ENCODE results near the gene RNF13. TPM values are rescaled to one million over a fixed set of nuclear protein-coding genes. Genes with fewer than 3 reads are reported as not detected.
A peak's percentile ranks its signal among the peaks of the same experiment; 100 is the strongest.

The RNF13 gene
- polyA plus RNA-seq (2014; cell fraction: cytosol; rRNA removed) = 45.1 and 52.2 TPM in 2 replicates
- 20.9 and 25.2 TPM in 2 replicates for polyA plus RNA-seq (2014; cell fraction: nucleus; rRNA removed)

- peak; percentile 97 for DNase-seq (ENCODE audit: low spot score)
These were observed at the start of gene RNF13 for GRCh38 chr3:149812606-149813366. TSS of gene RNF13 (plus strand) at chr3:149813215. CDS start at chr3:149846027, 32,812 bp downstream.

DNA sequence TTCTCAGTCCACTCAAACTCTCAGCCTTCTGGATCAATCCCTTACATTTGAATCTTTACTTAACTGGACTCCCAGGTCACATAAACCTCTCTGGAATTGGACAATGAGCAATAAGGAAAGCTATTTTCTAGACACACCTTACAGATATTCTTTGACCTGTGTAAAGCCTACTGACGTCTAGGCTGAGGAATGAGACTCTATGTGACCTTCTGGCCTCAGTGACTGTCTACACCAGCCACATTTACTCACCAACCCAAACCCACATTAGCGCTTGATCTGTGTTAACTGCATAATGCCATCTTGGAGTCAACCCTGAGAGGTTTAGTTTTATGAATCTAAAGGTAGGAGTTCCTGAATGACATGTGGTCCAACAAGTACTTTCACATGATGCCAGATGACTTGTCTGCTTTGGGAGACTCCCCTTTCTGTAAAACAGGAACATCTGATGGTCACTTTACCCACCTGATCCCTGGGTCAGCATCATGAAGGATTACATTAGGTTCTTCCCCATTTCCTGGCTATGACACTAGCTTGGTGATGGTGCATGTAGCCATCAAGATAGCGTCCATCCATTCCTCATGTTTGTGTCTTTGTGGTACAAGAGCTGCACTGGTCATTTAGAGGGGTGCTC lies 49.3 kb upstream of the RNF13 start:
- DNase-seq (ENCODE audit: low spot score) = no peak

DNA sequence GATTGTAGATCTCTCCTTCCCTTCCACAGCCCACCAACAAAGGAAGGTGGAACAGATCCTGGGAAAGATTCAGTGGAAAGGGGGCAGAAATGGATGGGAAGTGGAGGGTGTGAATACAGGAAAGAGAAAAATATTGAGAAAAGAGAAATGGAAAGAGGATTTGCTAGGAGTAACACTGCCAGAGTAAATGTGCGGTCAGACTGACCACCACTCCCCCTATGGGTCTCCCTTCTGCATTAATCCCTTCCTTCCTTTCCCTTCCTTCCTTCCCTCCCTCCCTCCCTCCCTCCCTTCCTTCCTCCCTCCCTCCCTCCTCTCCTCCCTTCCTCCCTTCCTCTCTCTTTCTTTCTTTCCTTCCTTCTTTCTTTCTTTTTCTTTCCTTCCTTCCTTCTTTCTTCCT lies 48.7 kb upstream of the RNF13 start:
- DNase-seq (ENCODE audit: low spot score) = no peak

DNA sequence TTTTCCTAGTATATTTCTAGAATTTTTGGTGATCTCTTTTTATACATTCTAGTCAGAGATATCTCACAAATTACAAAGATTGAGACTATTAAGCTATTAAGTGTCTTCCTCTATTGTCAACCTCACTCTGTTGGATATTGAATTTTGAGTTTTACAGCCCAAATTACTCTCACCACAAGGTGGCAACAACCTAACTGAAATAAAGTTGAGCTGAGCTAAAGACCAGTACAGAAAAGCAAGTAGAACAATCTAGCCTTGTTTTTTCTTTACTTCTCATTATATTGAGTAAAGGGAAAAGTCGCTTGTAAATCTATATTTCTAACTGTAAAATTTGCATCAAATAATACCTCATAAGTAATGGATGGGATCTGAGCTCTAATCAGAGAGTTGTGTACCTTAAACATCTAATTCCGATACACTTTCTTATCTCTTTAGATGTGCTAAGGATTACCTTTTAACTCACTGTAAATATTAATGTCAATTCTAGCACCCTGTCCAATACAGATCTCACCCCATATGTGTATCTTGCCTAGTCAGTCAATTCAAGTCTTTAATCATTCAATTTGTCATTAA lies 47.2 kb upstream of the RNF13 start:
- no peak for DNase-seq (ENCODE audit: low spot score)

GRCh38 chr3:149767720-149768119 lies 45.3 kb upstream of the RNF13 start:
- DNase-seq (ENCODE audit: low spot score) = no peak

DNA sequence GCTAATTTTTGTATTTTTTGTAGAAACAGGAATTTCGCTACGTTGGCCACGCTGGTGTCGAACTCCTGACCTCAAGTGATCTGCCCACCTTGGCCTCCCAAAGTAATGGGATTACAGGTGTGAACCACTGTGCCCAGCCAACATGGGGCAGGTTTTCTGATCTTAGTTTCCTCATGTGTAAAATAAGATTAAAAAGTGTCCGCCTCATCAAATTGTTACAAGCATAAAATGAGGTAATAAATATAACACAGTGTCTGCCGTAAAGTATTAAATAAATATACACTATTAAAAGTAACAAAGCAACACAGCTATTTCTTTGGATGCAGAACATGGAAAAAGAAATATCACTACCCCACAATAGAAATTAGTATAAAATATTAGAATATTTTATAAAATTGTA lies 44.3 kb upstream of the RNF13 start:
- no peak for DNase-seq (ENCODE audit: low spot score)

DNA sequence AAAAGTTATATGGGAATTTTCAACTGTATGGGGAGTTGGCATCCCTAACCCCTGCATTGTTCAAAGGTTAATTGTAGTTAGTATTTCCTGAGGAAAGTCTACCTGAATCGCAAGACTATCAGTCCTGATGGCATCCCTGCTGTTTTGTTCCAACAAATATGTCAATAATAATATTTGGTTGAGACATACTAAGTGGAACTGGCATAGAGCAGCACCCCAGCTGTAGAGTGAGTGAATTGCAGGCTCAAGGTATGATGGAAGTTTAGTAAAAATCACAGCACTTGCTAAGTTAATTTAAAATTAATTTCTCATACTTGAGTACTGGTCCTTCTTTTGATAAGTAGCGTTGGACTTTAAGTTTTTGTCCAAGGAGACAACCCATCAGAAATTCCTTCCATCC lies 42.8 kb upstream of the RNF13 start:
- DNase-seq (ENCODE audit: low spot score) = no peak

GRCh38 chr3:149771652-149772271 lies 41.3 kb upstream of the RNF13 start:
- peak; percentile 48 for DNase-seq (ENCODE audit: low spot score)

DNA sequence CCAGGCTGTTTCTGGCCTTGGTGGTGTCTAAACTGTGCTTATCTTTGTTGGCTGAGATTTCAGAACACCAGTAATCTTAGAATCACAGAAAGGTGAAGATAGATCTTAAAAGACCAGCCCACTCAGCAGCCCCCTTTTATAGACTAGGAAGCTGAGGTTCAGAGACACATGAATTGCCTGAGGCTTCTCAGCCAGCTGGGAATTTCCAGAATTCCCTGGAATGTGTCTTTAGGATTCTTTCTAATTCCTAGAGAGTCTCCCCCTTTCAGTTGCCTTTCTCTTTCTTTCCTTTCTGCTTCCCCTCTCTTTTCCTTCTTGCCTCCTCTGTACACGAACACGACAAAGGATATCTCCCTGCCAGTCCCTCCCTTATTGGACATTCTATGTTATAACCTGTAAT lies 40.2 kb upstream of the RNF13 start:
- DNase-seq (ENCODE audit: low spot score) = no peak

DNA sequence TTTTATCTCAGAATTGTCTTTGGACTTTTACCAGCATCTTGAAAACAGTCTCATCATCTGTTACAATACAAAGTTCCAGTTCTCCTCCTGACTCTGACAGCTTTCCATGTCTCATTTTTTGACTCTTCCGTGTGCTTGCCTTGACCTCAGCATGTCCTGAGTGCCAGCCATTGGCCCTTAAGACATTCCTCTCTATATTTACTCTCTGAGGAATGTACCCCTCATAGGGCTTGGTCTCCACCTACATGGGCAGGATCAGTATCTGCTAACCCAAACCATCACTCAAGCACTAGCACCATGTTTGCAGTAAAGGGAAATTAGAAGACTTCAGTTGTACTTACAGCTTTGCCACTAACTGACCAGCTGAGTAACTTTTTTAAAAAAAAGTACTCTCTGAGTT lies 36.8 kb upstream of the RNF13 start:
- no peak for DNase-seq (ENCODE audit: low spot score)

DNA sequence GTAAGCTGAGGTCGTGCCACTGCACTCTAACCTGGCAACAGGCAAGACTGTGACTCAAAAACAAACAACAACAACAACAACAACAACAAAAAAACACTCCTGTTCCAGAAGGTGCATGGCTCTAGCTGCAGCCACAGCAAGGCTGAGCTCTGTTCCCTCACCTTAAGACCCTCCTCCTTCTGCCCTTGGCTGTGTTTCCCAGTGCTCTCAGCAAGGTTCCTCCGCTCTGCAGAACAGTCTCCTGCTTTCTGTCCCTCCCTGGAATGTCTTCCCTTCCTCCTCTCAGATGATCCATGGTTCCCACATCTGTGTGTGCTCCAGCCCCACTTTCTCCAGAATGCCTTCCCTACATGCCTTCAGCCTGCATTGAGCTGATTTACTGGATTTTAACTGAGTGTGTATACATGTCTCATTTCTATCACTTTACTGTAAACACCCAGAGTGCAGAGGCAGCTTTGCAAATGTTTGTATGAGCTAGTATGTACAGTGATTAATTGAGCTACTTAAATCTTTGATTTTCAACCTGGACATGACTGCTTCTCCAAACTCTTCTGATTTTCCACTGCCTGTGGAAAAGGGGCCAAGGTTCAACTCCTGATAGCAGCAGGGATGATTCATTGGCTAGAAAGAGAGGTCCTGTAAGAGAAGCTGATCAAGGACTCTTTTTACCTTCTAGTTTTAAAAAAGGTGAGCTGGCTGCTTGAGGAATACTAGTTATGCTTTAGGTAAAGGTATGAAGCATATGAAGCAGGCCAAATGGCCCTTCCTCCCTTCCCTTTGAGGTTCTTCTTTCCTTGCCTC lies 35.4 kb upstream of the RNF13 start:
- DNase-seq (ENCODE audit: low spot score) = no peak

DNA sequence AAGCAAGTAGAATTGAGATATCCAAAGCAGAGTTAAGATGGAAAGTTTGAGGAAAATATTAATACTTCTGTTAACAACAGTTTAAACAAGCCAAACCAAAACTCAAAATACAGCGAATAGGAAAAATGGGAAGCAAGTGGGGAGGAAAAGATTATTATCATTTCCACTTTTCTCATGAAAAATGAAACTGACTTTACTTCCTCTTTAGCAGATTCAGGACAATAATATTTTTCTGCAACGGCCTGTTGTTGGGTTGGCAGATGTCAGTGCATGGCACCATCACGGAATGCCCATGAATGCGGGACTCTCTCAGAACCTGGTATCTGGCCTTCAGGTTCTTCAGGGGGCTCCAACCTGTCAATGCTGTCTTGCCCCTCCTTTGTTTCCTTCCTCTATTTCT lies 31.8 kb upstream of the RNF13 start:
- no peak for DNase-seq (ENCODE audit: low spot score)

GRCh38 chr3:149781741-149782140 lies 31.3 kb upstream of the RNF13 start:
- DNase-seq (ENCODE audit: low spot score) = no peak

GRCh38 chr3:149783576-149783975 lies 29.4 kb upstream of the RNF13 start:
- no peak for DNase-seq (ENCODE audit: low spot score)

DNA sequence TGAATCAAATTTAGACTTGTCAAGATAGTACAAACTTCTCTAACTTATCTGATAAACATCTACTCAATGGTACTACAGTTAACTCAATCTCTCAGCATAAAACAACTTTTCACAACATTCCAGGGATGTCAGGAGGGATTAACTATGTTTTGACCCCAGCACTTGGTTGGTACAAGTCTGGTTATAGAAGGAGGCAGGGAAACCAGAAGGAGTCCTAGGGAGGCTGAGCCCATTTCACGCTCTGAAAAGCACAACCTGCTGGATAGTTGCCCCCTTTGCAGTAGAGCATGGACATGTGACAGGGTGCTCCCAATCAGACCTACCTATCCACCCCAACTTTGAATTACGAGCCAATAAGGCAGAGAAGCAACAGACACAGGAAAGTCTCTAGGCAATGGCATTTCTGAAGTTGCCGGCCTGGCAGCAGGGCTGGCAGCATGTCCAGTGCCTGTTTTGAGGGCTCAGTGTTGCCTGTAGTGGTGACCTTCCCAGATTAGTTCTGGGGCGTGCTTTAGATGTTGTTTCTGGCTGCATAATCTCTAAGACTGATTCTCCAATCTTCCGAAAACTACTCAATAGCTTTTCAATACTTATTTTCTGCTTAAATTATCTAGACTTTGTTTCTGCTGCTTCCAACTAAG lies 28.8 kb upstream of the RNF13 start:
- DNase-seq (ENCODE audit: low spot score) = no peak

GRCh38 chr3:149790268-149790667 lies 22.7 kb upstream of the RNF13 start:
- DNase-seq (ENCODE audit: low spot score) = no peak

DNA sequence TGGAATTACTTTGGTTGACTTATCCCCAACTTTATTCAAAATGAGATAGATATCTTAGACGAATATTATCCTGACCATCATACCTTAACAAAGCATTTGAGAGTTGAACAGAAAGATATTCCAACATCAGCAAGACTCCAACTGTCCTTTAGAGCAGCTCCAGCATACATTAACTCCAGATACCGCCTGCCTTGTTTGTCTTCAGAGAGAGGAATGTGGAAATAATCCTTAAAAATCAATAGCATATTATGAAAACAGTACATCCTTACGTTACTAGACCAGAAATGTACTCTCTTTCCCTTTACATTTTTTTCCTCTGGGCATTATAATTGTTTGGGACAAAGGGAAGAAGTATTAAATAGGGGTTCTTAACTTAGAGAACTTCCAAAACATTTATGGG lies 22.3 kb upstream of the RNF13 start:
- DNase-seq (ENCODE audit: low spot score) = no peak

- no peak for DNase-seq (ENCODE audit: low spot score)
These were observed 20.4 kb upstream of the RNF13 start, which contains the start of gene ANKUB1 for GRCh38 chr3:149792452-149793270. TSS of gene ANKUB1 (minus strand) at chr3:149792554. CDS start at chr3:149792366, 188 bp downstream.

- no peak for DNase-seq (ENCODE audit: low spot score)
These were observed 17.0 kb upstream of the RNF13 start for GRCh38 chr3:149796026-149796425.

GRCh38 chr3:149800693-149801092 lies 12.3 kb upstream of the RNF13 start:
- DNase-seq (ENCODE audit: low spot score) = no peak
